SK-N-SH (cell line): Measurements from ENCODE around the gene GLS.

ENCODE experiments used
- MEF2A ChIP-seq: IDR thresholded peaks from 2 replicates; pipeline ENCODE4 v1.4.0; 2012; ENCODE audit warnings: low read depth, borderline replicate concordance
- RAD21 ChIP-seq: IDR thresholded peaks from 2 replicates; pipeline ENCODE4 v1.6.1; 2012; ENCODE audit warnings: mild to moderate bottlenecking, low read length
- SIN3A ChIP-seq: IDR thresholded peaks from 2 replicates; pipeline ENCODE4 v1.6.1; 2012; ENCODE audit warnings: low read depth, mild to moderate bottlenecking, low read length, moderate library complexity, borderline replicate concordance
- TF ChIP-seq, protein P1 (sequence below): fragments of 200-600 bp; sonication (generic); IDR thresholded peaks from 2 replicates; pipeline ENCODE4 v1.6.1; 2017; ENCODE audit warnings: antibody characterized with exemption, mild to moderate bottlenecking, moderate library complexity

DNA sequence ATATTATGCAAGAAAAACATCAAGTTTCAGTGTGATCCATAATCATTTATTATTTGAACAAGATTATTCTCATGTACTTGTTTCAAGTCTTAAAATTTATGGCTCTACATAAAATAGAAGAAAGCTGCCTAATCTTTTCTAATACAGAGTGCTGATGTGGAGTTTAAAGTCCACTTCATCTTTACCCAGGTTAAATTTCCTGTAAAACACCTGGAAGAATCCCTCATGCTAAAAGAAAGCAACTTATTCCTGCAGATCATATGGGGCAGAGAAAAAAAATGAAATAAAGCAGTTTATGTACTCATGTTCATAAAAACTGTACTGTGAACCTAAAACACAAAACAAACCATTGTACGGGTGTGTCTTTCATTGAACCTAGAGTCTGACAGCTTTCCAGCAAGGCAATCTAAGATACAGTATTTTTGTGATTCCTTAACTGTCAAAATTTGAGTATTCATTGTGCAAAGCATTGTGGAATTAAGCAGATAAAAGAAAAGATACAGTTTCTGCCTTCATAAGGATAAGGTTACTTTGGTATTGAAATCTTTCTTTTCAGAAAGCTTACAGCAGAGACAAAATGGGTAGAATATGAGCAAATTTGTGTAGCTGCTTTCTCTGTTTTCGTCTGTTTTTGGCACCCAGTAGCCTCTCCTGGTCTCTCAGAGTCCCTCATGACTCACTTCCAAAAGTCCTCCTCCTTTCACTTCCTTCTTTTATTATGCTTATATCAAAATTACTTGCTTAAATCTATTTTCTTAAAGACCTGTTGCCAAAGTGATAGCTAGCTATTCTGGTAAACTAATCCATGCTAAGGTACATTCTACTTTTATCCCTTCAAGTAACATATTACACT lies 26.9 kb upstream of the GLS start:
- TF ChIP-seq, protein P1, sequence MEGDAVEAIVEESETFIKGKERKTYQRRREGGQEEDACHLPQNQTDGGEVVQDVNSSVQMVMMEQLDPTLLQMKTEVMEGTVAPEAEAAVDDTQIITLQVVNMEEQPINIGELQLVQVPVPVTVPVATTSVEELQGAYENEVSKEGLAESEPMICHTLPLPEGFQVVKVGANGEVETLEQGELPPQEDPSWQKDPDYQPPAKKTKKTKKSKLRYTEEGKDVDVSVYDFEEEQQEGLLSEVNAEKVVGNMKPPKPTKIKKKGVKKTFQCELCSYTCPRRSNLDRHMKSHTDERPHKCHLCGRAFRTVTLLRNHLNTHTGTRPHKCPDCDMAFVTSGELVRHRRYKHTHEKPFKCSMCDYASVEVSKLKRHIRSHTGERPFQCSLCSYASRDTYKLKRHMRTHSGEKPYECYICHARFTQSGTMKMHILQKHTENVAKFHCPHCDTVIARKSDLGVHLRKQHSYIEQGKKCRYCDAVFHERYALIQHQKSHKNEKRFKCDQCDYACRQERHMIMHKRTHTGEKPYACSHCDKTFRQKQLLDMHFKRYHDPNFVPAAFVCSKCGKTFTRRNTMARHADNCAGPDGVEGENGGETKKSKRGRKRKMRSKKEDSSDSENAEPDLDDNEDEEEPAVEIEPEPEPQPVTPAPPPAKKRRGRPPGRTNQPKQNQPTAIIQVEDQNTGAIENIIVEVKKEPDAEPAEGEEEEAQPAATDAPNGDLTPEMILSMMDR = no peak
- no peak for TF ChIP-seq RAD21
- TF ChIP-seq SIN3A = no peak
- TF ChIP-seq MEF2A = no peak
